ENCODE data around the gene HIPK3. TPM values are rescaled to one million over a fixed set of nuclear protein-coding genes. Genes with fewer than 3 reads are reported as not detected.

The HIPK3 gene
- total RNA-seq, 1 experiment from 2014 or later, result 68.5 TPM

GRCh38 chr11:33387996-33388395 is 130.8 kb downstream of the HIPK3 start:
- no peak overlapping the region for H3K27ac Mint-ChIP-seq (ENCODE audit: unreplicated experiment)
- TF ChIP-seq CTCF (IDR thresholded peaks at IDR 0.05; ENCODE audit: insufficient read depth in 1 of 2, low read depth in 1 of 2, low read length in 1 of 2, severe bottlenecking in 1 of 2, unreplicated experiment in 1 of 2), result no peak
- no peak for DNase-seq
- H3K9me3 Mint-ChIP-seq (ENCODE audit: unreplicated experiment), result no peaks in the 10 kb centered on the region
- no peak overlapping the region for H3K4me3 ChIP-seq (ENCODE audit: low read depth, low read length)
- H3K36me3 ChIP-seq (ENCODE audit: control insufficient read depth, insufficient read depth, low read length), result no peaks in the 10 kb centered on the region
- H3K36me3 Mint-ChIP-seq (ENCODE audit: insufficient read depth, unreplicated experiment), result no peaks in the 10 kb centered on the region
- H3K4me3 Mint-ChIP-seq (ENCODE audit: unreplicated experiment), result no peak overlapping the region
- H3K4me1 Mint-ChIP-seq (ENCODE audit: low read depth, unreplicated experiment), result no peaks in the 10 kb centered on the region
- POLR2A ChIA-PET, result no interaction called here
- intact Hi-C loops (cut with micrococcal nuclease; ENCODE audit: unreplicated experiment), result no loop called here
- H3K27me3 Mint-ChIP-seq (ENCODE audit: insufficient read depth, unreplicated experiment), result no peaks in the 10 kb centered on the region
- no peaks in the 10 kb centered on the region; the same call in 1 of the 2 replicates for H3K27me3 ChIP-seq (replicated peaks; ENCODE audit: control insufficient read depth, insufficient read depth, low read length)
- CTCF ChIA-PET, result no interaction called here
- H3K4me1 ChIP-seq, result no peaks in the 10 kb centered on the region
- BruUV-seq (replicated peaks), result no TSS peak
- peaks cover 13% of the 10 kb centered on the region for H3K9me3 ChIP-seq

- no peak overlapping the region for H3K4me3 ChIP-seq (ENCODE audit: low read depth, low read length)
- CTCF ChIA-PET, result no interaction called here
- H3K36me3 ChIP-seq (ENCODE audit: control insufficient read depth, insufficient read depth, low read length), result no peaks in the 10 kb centered on the region
- Mint-ChIP-seq H3K27ac (ENCODE audit: unreplicated experiment) (no peak overlapping the region), H3K27me3 (ENCODE audit: insufficient read depth, unreplicated experiment) (peaks cover 5% of the 10 kb centered on the region), H3K4me3 (ENCODE audit: unreplicated experiment) (no peak overlapping the region), H3K36me3 (ENCODE audit: insufficient read depth, unreplicated experiment) (no peaks in the 10 kb centered on the region), H3K9me3 (ENCODE audit: unreplicated experiment) (no peaks in the 10 kb centered on the region), H3K4me1 (ENCODE audit: low read depth, unreplicated experiment) (no peaks in the 10 kb centered on the region)
- no TSS peak for BruUV-seq (replicated peaks)
- no peaks in the 10 kb centered on the region; the same call in 1 of the 2 replicates for H3K27me3 ChIP-seq (replicated peaks; ENCODE audit: control insufficient read depth, insufficient read depth, low read length)
- TF ChIP-seq CTCF (IDR thresholded peaks at IDR 0.05; ENCODE audit: insufficient read depth in 1 of 2, low read depth in 1 of 2, low read length in 1 of 2, severe bottlenecking in 1 of 2, unreplicated experiment in 1 of 2), result no peak
- intact Hi-C loops (cut with micrococcal nuclease; ENCODE audit: unreplicated experiment), result no loop called here
- H3K9me3 ChIP-seq, result peaks cover 13% of the 10 kb centered on the region
- no peaks in the 10 kb centered on the region for H3K4me1 ChIP-seq
- no peak for DNase-seq
- POLR2A ChIA-PET, result no interaction called here
These were observed 131.8 kb downstream of the HIPK3 start for GRCh38 chr11:33388793-33389525.

GRCh38 chr11:33389635-33390034 is 132.5 kb downstream of the HIPK3 start:
- Mint-ChIP-seq H3K4me3 (ENCODE audit: unreplicated experiment) (no peak overlapping the region), H3K4me1 (ENCODE audit: low read depth, unreplicated experiment) (no peaks in the 10 kb centered on the region), H3K27me3 (ENCODE audit: insufficient read depth, unreplicated experiment) (peaks cover 5% of the 10 kb centered on the region), H3K36me3 (ENCODE audit: insufficient read depth, unreplicated experiment) (no peaks in the 10 kb centered on the region), H3K27ac (ENCODE audit: unreplicated experiment) (no peak overlapping the region), H3K9me3 (ENCODE audit: unreplicated experiment) (no peaks in the 10 kb centered on the region)
- peaks cover 13% of the 10 kb centered on the region for H3K9me3 ChIP-seq
- no peaks in the 10 kb centered on the region for H3K36me3 ChIP-seq (ENCODE audit: control insufficient read depth, insufficient read depth, low read length)
- no peaks in the 10 kb centered on the region for H3K4me1 ChIP-seq
- DNase-seq, result no peak
- POLR2A ChIA-PET, result no interaction called here
- BruUV-seq (replicated peaks), result no TSS peak
- no peak overlapping the region for H3K4me3 ChIP-seq (ENCODE audit: low read depth, low read length)
- intact Hi-C loops (cut with micrococcal nuclease; ENCODE audit: unreplicated experiment), result no loop called here
- H3K27me3 ChIP-seq (replicated peaks; ENCODE audit: control insufficient read depth, insufficient read depth, low read length), result no peaks in the 10 kb centered on the region; the same call in 1 of the 2 replicates
- no peak for TF ChIP-seq CTCF (IDR thresholded peaks at IDR 0.05; ENCODE audit: insufficient read depth in 1 of 2, low read depth in 1 of 2, low read length in 1 of 2, severe bottlenecking in 1 of 2, unreplicated experiment in 1 of 2)
- CTCF ChIA-PET, result no interaction called here

Data from Caco-2 (cell line).